ENCODE results near the gene CA11.

DNA sequence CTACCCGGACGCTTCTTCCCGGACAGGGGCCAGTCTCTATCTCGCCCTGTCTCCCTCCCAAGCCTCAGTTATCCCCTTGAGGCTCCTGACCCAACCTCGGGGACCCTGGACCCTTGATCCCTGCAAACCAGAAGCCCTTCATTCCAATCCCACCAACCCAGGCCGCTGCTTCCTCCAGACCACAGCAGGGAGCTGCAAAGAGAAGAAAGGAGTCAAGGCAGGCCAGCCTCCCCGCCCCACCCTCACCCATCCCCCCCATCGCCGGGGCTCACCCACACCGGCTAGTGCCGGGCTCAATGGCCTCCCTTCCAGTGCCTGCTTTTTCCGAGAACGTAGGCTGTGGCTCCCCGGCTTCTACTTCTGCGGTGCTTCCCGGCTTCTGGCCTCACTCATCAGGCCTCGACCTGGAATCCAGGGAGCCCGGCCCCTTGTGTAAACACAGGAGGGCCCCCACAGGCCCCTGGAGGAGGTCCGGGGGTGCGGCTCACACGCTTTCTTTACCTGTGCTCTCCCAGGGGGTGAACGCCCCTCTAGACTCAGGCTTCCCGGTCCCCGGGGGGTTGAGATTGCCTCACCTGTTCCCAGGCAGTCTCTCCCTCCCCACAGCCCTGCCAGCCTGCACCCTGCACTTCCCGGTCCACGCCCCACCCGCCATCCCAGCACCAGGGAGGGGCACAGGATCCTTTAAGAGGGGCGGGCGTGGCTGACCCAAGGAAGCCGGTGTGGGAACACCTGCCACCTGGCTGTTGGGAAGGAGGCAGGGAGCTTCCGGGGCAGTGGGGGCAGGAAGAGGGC is 31.4 kb downstream of the CA11 start, which contains the start of gene FAM83E:
- peak; percentile 39; the same call in 1 of the 2 replicates for TF ChIP-seq CEBPB (IDR thresholded peaks at IDR 0.05; ENCODE audit: low read depth, low read length)
- TF ChIP-seq CBX8 (IDR thresholded peaks at IDR 0.05; ENCODE audit: borderline replicate concordance, low read depth, low read length) = no peak
- TF ChIP-seq SIX5 (IDR thresholded peaks at IDR 0.05; ENCODE audit: low read depth, low read length) = no peak
- no peak for TF ChIP-seq CTCF (IDR thresholded peaks at IDR 0.05; ENCODE audit: control extremely low read depth in 1 of 3, insufficient read depth in 1 of 3, low read depth in 1 of 3, low read length in 3 of 3)
- no peak for TF ChIP-seq SAP30 (IDR thresholded peaks at IDR 0.05; ENCODE audit: insufficient read depth, insufficient replicate concordance, low read length)

Data from H1 (cell line).